Loucy (cell line): ENCODE data around the gene CHN2.

Experiments used
- H2AFZ ChIP-seq: fragments of 200-600 bp; sonication (generic); 2 replicates; pipeline ENCODE4 v1.6.0; 2016; ENCODE audit warnings: antibody characterized with exemption, mild to moderate bottlenecking, low read length, moderate library complexity
- H3F3A ChIP-seq: fragments of 200-600 bp; 2 replicates; pipeline ENCODE4 v1.6.0; 2016; ENCODE audit warnings: antibody characterized with exemption, low read depth, mild to moderate bottlenecking
- H3K27me3 ChIP-seq: fragments of 200-600 bp; sonication (generic); 2 replicates; pipeline ENCODE4 v1.6.1; 2014; ENCODE audit warnings: low read length, mild to moderate bottlenecking; ENCODE audit not compliant: insufficient read depth, poor library complexity, severe bottlenecking
- H3K36me3 ChIP-seq: fragments of 200-600 bp; sonication (generic); 2 replicates; pipeline ENCODE4 v1.6.1; 2016; ENCODE audit warnings: low read length; ENCODE audit not compliant: insufficient read depth
- H3K4me1 ChIP-seq: fragments of 200-600 bp; sonication (generic); 2 replicates; pipeline ENCODE4 v1.5.1; 2014; ENCODE audit warnings: low read length, mild to moderate bottlenecking; ENCODE audit not compliant: insufficient read depth, poor library complexity, severe bottlenecking
- H3K4me2 ChIP-seq: fragments of 200-600 bp; sonication (generic); 2 replicates; pipeline ENCODE4 v1.6.0; 2014; ENCODE audit warnings: antibody characterized with exemption, low read length, low read depth, mild to moderate bottlenecking; ENCODE audit not compliant: poor library complexity, severe bottlenecking
- H3K4me3 ChIP-seq: fragments of 200-600 bp; sonication (generic); 2 replicates; pipeline ENCODE4 v1.5.1; 2014; ENCODE audit warnings: low read length, mild to moderate bottlenecking, mixed read lengths; ENCODE audit not compliant: poor library complexity, severe bottlenecking
- H3K79me2 ChIP-seq: fragments of 200-600 bp; sonication (generic); 2 replicates; pipeline ENCODE4 v1.6.1; 2014; ENCODE audit warnings: low read length; ENCODE audit not compliant: insufficient read depth
- H3K9ac ChIP-seq: fragments of 200-600 bp; sonication (generic); 2 replicates; pipeline ENCODE4 v1.6.0; 2014; ENCODE audit warnings: mild to moderate bottlenecking, low read depth, low read length, moderate library complexity; ENCODE audit not compliant: poor library complexity, severe bottlenecking
- H3K9me2 ChIP-seq: fragments of 200-600 bp; sonication (generic); replicated peaks from 2 replicates; pipeline ENCODE4 v1.6.1; 2016; ENCODE audit warnings: low read depth, low read length, mixed read lengths
- H3K9me3 ChIP-seq: fragments of 200-600 bp; sonication (generic); 2 replicates; pipeline ENCODE4 v1.6.1; 2014; ENCODE audit warnings: mild to moderate bottlenecking, antibody characterized with exemption, low read length, low read depth; ENCODE audit not compliant: insufficient read depth
- H4K20me1 ChIP-seq: fragments of 200-600 bp; sonication (generic); 2 replicates; pipeline ENCODE4 v1.6.0; 2014; ENCODE audit warnings: antibody characterized with exemption, low read length, mild to moderate bottlenecking; ENCODE audit not compliant: insufficient read depth, poor library complexity, severe bottlenecking
- CTCF ChIP-seq: fragments of 200-600 bp; sonication (generic); conservative IDR thresholded peaks from 2 replicates; pipeline ENCODE4 v1.5.1; 2014; ENCODE audit warnings: mild to moderate bottlenecking, antibody characterized with exemption, low read length
- EZH2phosphoT487 ChIP-seq: fragments of 200-600 bp; IDR thresholded peaks from 2 replicates; pipeline ENCODE4 v1.6.1; 2018; ENCODE audit warnings: antibody characterized with exemption, mild to moderate bottlenecking, moderate library complexity, borderline replicate concordance

CHN2 gene

GRCh38 chr7:29360633-29361625 lies 166.4 kb downstream of the CHN2 start:
- peaks cover 4% of the 10 kb centered on the region; the same call in 1 of the 2 replicates for H3K36me3 ChIP-seq
- H4K20me1 ChIP-seq, result no peaks in the 10 kb centered on the region
- no peaks in the 10 kb centered on the region for H3K79me2 ChIP-seq
- H2AFZ ChIP-seq, result no peak overlapping the region
- H3K9me2 ChIP-seq, result no peaks in the 10 kb centered on the region
- no peaks in the 10 kb centered on the region for H3F3A ChIP-seq
- no peaks in the 10 kb centered on the region for H3K27me3 ChIP-seq
- TF ChIP-seq EZH2phosphoT487, result no peak
- TF ChIP-seq CTCF, result no peak
- no peaks in the 10 kb centered on the region for H3K4me1 ChIP-seq
- no peak overlapping the region for H3K4me2 ChIP-seq
- no peaks in the 10 kb centered on the region for H3K9me3 ChIP-seq
- H3K9ac ChIP-seq, result no peak overlapping the region
- no peak overlapping the region for H3K4me3 ChIP-seq

- TF ChIP-seq EZH2phosphoT487 (no peak), CTCF (no peak)
- Histone ChIP-seq H3K4me1 (no peaks in the 10 kb centered on the region), H3K9ac (no peak overlapping the region), H3K36me3 (no peaks in the 10 kb centered on the region), H3K4me3 (no peak overlapping the region), H3K9me3 (no peaks in the 10 kb centered on the region), H3K27me3 (no peaks in the 10 kb centered on the region), H3K79me2 (no peaks in the 10 kb centered on the region), H2AFZ (no peak overlapping the region), H3K9me2 (no peaks in the 10 kb centered on the region), H3F3A (no peaks in the 10 kb centered on the region), H4K20me1 (no peaks in the 10 kb centered on the region), H3K4me2 (no peak overlapping the region)
These were observed 167.8 kb downstream of the CHN2 start for GRCh38 chr7:29362380-29362779.

GRCh38 chr7:29363636-29364425 lies 169.3 kb downstream of the CHN2 start:
- Histone ChIP-seq H3K9me3 (no peaks in the 10 kb centered on the region), H4K20me1 (no peaks in the 10 kb centered on the region), H3K4me2 (no peak overlapping the region), H3K27me3 (no peaks in the 10 kb centered on the region), H3K9ac (no peak overlapping the region), H2AFZ (no peak overlapping the region), H3F3A (no peaks in the 10 kb centered on the region), H3K4me1 (no peaks in the 10 kb centered on the region), H3K4me3 (no peak overlapping the region), H3K36me3 (no peaks in the 10 kb centered on the region; the same call in 1 of the 2 replicates), H3K9me2 (no peaks in the 10 kb centered on the region), H3K79me2 (no peaks in the 10 kb centered on the region)
- TF ChIP-seq CTCF (no peak), EZH2phosphoT487 (no peak)
